Activated naive CD8-positive, alpha-beta T cell treated with anti-CD3 and anti-CD28 coated beads, Interleukin-2, amount 10 ng/mL, durations not matched to agents 7 days and 5 days (primary cell): Measurements from ENCODE around the gene CTRL. TPM values are rescaled to one million over a fixed set of nuclear protein-coding genes. Genes with fewer than 3 reads are reported as not detected.

Experiments used
- ATAC-seq: fragments of 150-1000 bp; cut with Tn5 transposase; one replicate; pipeline ENCODE4 v1.10.0; 2021; ENCODE audit warnings: low read depth, moderate library complexity
- POLR2A ChIA-PET: fragments of 350-600 bp; sonication (Branson Sonifier 250); formaldehyde crosslinking; loops from one replicate; lab custom pipeline; 2021; ENCODE audit warnings: antibody characterized with exemption; lab: Charles Lee
- DNase-seq: peaks from one replicate; pipeline ENCODE4 v3.0.0; 2021
- H3K27ac Mint-ChIP-seq: one replicate; pipeline ENCODE4 v1.8.0; 2022; ENCODE audit warnings: mild to moderate bottlenecking, mixed read lengths
- H3K27me3 Mint-ChIP-seq: one replicate; pipeline ENCODE4 v1.8.0; 2022; ENCODE audit warnings: mild to moderate bottlenecking, moderate library complexity, mixed read lengths
- H3K36me3 Mint-ChIP-seq: one replicate; pipeline ENCODE4 v1.8.0; 2021; ENCODE audit warnings: mild to moderate bottlenecking, mixed read lengths
- H3K4me1 Mint-ChIP-seq: one replicate; pipeline ENCODE4 v1.8.0; 2021; ENCODE audit warnings: mixed read lengths
- H3K4me3 Mint-ChIP-seq: one replicate; pipeline ENCODE4 v1.8.0; 2022; ENCODE audit warnings: mild to moderate bottlenecking, moderate library complexity, mixed read lengths
- H3K9me3 Mint-ChIP-seq: one replicate; pipeline ENCODE4 v1.8.0; 2021; ENCODE audit warnings: mixed read lengths
- total RNA-seq, 2 experiments: library from RNA; stranded (reverse); gene quantifications; one replicate each; pipeline ENCODE4 v1.2.3, GENCODE V29; 2021

Gene CTRL
- total RNA-seq, 2 experiments from 2014 or later, result 4.9 to 7.2 TPM

DNA sequence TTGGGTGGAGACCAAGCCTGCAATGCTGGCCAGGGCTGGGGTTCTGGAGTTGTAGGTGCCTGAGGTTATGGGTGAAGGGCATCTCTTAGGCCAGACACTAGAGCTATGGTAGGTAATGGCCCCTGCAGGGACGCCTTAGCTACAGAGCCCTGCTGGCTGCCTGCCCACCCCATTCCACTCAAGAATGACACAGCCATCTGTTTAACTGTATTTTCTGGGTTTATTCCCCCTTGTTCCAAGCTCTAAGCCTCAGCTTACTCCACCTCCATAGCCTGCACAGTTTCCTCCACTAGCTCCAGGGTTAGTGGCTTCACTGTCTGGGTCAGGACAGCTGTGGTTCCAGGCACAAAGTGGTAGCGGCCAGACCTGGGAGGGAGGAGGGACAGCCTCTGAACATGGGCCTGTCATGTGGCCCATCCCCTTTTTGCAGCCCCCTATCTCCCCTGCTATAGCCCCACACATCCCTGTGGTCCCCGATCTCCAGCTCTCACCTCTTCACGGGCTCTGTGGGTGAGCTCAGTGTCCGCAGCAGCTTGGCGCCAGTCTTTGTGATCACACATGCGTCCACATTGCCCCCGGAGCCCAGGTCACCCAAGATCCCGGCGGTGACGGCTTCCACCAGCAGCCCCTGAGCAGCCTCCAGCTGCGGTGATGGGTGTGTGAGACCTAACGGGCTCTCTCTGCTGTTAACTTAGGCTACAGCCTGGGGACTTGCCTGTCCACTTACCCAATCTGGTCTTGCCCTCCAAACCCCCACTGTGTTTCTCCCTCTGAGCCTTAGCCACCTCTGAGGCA, 2.8 kb upstream of the CTRL start:
- peak overlapping the region; percentile 96 for H3K27ac Mint-ChIP-seq
- peaks cover 20% of the 10 kb centered on the region for H3K4me1 Mint-ChIP-seq
- H3K36me3 Mint-ChIP-seq, result peaks cover 21% of the 10 kb centered on the region
- no peak for ATAC-seq
- no peak for DNase-seq
- POLR2A ChIA-PET, result interaction anchor here (0.6 to 3.6 kb wide), 15 partner anchors 10 to 393 kb away, joined by 3 to 27 read pairs (median 4); partner anchors contain the start of genes DPEP2, GFOD2 and SLC12A4
- no peaks in the 10 kb centered on the region for H3K9me3 Mint-ChIP-seq
- H3K27me3 Mint-ChIP-seq, result no peaks in the 10 kb centered on the region
- peak overlapping the region; percentile 99 for H3K4me3 Mint-ChIP-seq

DNA sequence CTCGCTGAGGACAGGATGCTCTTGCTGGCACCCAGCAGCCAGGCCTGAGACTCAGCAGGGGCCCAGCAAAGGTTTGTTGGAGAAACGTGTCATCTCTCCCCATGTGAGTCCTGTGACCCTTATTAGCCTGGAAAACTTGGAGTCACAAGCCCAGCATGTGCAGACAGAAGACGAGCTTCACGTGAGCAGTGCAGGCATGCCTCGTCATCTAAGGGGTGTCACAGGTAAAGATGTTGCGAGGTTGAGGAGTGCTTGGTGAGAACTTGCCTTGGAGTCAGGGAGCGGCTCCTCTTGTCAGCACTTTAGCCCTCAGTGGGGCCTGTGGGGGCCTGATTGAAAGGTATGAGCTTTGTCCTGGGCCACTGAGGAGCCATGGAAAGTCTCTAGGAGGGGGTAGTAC, 2.1 kb upstream of the CTRL start:
- H3K4me3 Mint-ChIP-seq, result no peak overlapping the region
- DNase-seq (no peak), ATAC-seq (no peak)
- H3K9me3 Mint-ChIP-seq, result no peaks in the 10 kb centered on the region
- POLR2A ChIA-PET, result interaction anchor here (0.6 to 3.2 kb wide), 7 partner anchors 9 to 254 kb away, joined by 3 to 14 read pairs (median 3); no protein-coding TSS in a partner anchor
- peaks cover 17% of the 10 kb centered on the region for H3K4me1 Mint-ChIP-seq
- peak overlapping the region; percentile 11 for H3K27ac Mint-ChIP-seq
- peaks cover 16% of the 10 kb centered on the region for H3K36me3 Mint-ChIP-seq
- no peaks in the 10 kb centered on the region for H3K27me3 Mint-ChIP-seq

DNA sequence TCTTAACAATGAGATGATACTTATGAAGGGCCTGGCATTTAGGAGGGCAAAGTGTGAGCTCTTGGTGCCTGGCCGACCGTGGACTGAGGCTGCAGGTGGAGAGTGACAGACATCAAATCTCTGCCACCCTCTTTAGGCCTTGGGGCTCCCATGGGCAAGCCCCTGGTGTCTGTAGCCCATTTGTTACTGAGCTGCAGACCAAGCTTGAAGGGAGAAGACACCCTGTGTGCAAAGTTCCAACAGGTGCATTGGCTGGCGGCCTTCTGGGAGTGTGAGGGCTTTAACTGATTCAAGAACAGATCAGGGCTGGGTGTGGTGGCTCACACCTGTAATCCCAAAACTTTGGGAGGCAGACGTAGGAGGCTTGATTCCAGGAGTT, 789 bp upstream of the CTRL start:
- Mint-ChIP-seq H3K27ac (no peak overlapping the region), H3K27me3 (no peaks in the 10 kb centered on the region), H3K4me1 (peaks cover 17% of the 10 kb centered on the region), H3K4me3 (no peak overlapping the region), H3K9me3 (no peaks in the 10 kb centered on the region), H3K36me3 (peaks cover 17% of the 10 kb centered on the region)
- POLR2A ChIA-PET, result no interaction called here
- ATAC-seq (no peak), DNase-seq (no peak)

DNA sequence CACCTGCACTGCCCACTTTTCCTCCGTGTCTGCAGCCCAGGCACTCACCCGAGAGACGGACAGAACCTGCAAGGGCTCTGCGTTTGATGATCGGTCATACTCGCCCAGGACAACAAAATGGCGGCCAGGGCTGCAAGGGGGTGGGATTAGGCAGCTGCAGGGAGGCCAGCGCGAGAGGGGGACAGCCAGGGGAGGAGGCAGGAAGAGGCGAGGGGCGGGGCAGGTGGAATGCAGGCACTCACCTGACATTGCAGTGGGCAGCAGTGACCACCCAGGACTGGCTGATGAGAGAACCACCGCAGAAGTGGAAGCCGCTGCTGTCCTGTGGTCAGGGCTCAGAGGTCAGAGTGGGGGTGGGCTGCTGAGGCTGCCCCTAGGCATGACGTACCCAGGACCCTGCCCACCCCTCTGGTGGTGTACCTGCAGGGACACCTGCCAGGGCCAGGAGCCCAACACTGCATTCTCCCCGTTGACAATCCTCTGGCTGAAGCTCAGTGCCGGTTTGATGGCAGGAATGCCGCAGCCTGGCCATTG, 917 bp downstream of the CTRL start:
- Mint-ChIP-seq H3K36me3 (peaks cover 13% of the 10 kb centered on the region), H3K27me3 (no peaks in the 10 kb centered on the region), H3K9me3 (no peaks in the 10 kb centered on the region), H3K4me1 (peaks cover 11% of the 10 kb centered on the region), H3K4me3 (no peak overlapping the region), H3K27ac (no peak overlapping the region)
- DNase-seq (peak; percentile 26), ATAC-seq (no peak)
- POLR2A ChIA-PET, result interaction anchor here (1.1 kb wide), 1 partner anchor 45 kb away, joined by 3 read pairs; no protein-coding TSS in a partner anchor

DNA sequence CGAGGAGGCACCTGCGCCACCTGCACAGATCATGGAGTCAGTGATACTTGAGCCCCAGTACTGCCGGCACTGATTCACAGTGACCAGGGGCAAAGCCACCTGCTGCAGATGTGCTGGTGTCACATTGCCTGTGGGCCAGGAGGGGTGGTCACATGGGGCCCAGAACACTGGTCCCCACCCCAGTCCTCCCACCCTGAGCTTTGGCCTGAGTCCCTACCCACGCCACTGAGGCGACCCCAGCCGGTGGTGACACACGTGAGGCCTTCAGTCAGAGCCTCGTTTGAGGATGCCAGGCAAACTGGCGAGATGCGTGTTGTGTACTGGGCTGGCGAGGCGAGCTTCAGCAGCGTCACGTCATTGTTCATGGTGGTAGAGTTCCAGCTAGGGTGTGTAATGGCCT, 1.5 kb downstream of the CTRL start:
- ATAC-seq (no peak), DNase-seq (peak; percentile 25)
- H3K36me3 Mint-ChIP-seq, result peaks cover 8% of the 10 kb centered on the region
- peak overlapping the region; percentile 67 for H3K27ac Mint-ChIP-seq
- H3K4me3 Mint-ChIP-seq, result no peak overlapping the region
- H3K4me1 Mint-ChIP-seq, result peaks cover 7% of the 10 kb centered on the region
- no peaks in the 10 kb centered on the region for H3K27me3 Mint-ChIP-seq
- H3K9me3 Mint-ChIP-seq, result no peaks in the 10 kb centered on the region
- POLR2A ChIA-PET, result no interaction called here

DNA sequence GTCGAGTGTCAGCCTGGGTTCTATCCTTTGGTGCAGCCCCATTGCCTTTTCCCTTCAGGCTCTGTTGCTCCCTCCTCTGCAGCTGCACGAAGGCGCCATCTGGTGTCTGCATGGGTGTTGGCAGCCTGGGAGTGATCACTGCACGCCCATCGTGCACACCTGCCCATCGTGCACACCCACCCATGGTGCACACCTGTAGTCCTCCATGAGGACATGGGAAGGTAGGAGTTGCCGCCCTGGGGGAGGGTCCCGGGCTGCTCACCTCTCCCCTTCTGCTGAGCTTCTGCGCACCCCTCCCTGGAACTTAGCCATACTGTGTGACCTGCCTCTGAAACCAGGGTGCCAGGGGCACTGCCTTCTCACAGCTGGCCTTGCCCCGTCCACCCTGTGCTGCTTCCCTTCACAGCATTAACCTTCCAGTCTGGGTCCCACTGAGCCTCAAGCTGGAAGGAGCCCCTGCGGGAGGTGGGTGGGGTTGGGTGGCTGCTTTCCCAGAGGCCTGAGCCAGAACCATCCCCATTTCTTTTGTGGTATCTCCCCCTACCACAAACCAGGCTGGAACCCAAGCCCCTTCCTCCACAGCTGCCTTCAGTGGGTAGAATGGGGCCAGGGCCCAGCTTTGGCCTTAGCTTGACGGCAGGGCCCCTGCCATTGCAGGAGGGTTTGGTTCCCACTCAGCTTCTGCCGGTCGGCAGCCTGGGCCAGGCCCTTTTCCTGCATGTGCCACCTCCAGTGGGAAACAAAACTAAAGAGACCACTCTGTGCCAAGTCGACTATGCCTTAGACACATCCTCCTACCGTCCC, 2.9 kb downstream of the CTRL start:
- DNase-seq (peak; percentile 81), ATAC-seq (peak; percentile 83)
- Mint-ChIP-seq H3K4me3 (no peak overlapping the region), H3K36me3 (peaks cover 4% of the 10 kb centered on the region), H3K4me1 (no peaks in the 10 kb centered on the region), H3K9me3 (no peaks in the 10 kb centered on the region), H3K27ac (no peak overlapping the region), H3K27me3 (no peaks in the 10 kb centered on the region)
- POLR2A ChIA-PET, result interaction anchor here (0.6 to 1.6 kb wide), 4 partner anchors 12 to 45 kb away, joined by 3 to 6 read pairs (median 4); no protein-coding TSS in a partner anchor

DNA sequence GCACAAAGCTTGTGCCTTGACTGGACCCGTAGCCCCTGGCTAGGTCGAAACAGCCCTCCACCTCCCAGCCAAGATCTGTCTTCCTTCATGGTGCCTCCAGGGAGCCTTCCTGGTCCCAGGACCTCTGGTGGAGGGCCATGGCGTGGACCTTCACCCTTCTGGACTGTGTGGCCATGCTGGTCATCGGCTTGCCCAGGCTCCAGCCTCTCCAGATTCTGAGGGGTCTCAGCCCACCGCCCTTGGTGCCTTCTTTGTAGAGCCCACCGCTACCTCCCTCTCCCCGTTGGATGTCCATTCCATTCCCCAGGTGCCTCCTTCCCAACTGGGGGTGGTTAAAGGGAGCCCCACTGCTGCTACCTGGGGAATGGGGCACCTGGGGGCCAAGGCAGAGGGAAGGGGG, 3.5 kb downstream of the CTRL start:
- Mint-ChIP-seq H3K27me3 (no peaks in the 10 kb centered on the region), H3K36me3 (peaks cover 3% of the 10 kb centered on the region), H3K4me1 (no peaks in the 10 kb centered on the region), H3K27ac (no peak overlapping the region), H3K9me3 (no peaks in the 10 kb centered on the region), H3K4me3 (no peak overlapping the region)
- DNase-seq (no peak), ATAC-seq (no peak)
- POLR2A ChIA-PET, result interaction anchor here (1.2 to 1.6 kb wide), 3 partner anchors 13 to 44 kb away, joined by 3 to 6 read pairs (median 4); no protein-coding TSS in a partner anchor

DNA sequence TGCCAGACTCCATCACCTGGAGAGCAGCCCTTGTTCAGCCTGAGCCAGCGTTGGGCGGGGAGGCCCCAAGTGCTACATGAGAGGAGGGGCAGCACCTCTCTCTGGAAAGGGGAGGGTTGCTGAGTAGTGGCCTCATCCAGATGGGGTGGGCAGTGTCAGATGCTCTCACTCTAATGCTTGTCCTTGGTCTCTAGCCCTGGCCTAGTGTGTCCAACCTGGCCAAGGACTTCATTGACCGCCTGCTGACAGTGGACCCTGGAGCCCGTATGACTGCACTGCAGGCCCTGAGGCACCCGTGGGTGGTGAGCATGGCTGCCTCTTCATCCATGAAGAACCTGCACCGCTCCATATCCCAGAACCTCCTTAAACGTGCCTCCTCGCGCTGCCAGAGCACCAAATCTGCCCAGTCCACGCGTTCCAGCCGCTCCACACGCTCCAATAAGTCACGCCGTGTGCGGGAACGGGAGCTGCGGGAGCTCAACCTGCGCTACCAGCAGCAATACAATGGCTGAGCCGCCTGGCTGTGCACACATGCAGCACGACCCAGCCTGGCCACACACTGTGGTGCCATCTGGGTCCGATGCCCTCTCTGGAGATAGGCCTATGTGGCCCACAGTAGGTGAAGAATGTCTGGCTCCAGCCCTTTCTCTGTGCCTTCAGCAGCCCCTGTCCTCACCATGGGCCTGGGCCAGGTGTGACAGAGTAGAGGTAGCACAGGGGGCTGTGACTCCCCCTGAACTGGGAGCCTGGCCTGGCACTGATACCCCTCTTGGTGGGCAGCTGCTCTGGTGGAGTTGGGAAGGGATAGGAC, 4.3 kb downstream of the CTRL start:
- H3K9me3 Mint-ChIP-seq, result no peaks in the 10 kb centered on the region
- peak; percentile 30 for DNase-seq
- POLR2A ChIA-PET, result interaction anchor here (1.6 kb wide), 1 partner anchor 14 kb away, joined by 3 read pairs; no protein-coding TSS in a partner anchor

DNA sequence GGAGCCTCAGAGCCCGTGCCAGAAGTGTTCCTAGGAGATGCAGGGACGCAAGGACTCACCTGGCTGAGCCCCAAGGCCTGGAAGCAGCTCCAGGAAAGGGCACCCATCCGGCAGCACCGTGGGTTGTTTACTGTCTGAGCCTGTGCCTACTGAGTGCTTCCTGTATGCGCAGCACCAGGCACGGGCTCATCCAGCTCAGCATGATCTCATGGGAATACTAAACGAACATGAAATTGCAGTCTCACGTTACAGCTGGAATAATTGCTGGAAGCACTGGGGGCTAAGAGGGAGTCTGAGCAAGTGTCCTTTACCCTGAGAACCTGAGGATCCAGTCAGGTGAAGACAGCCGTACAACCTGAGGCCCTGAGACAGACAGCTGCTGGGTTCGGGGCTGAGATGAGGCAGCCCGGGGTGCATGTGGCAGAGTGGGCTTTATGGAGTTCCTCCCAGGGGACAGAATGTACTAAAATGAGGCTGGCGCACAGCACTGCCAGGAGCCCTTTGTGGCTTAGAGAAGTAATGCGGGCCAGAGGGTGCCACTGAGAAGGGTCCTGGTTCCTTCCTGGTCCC, 5.4 kb downstream of the CTRL start:
- H3K27me3 Mint-ChIP-seq, result no peaks in the 10 kb centered on the region
- no peaks in the 10 kb centered on the region for H3K9me3 Mint-ChIP-seq
- peaks cover 1% of the 10 kb centered on the region for H3K36me3 Mint-ChIP-seq
- ATAC-seq (no peak), DNase-seq (peak; percentile 29)
- POLR2A ChIA-PET, result no interaction called here
- peaks cover 6% of the 10 kb centered on the region for H3K4me1 Mint-ChIP-seq
- H3K4me3 Mint-ChIP-seq, result no peak overlapping the region
- no peak overlapping the region for H3K27ac Mint-ChIP-seq

More for the DNA sequence above, 4.3 kb downstream of the CTRL start:
- ATAC-seq, result no peak
- Mint-ChIP-seq H3K4me3 (no peak overlapping the region), H3K4me1 (peaks cover 3% of the 10 kb centered on the region), H3K36me3 (peaks cover 3% of the 10 kb centered on the region), H3K27ac (no peak overlapping the region), H3K27me3 (no peaks in the 10 kb centered on the region)

DNA sequence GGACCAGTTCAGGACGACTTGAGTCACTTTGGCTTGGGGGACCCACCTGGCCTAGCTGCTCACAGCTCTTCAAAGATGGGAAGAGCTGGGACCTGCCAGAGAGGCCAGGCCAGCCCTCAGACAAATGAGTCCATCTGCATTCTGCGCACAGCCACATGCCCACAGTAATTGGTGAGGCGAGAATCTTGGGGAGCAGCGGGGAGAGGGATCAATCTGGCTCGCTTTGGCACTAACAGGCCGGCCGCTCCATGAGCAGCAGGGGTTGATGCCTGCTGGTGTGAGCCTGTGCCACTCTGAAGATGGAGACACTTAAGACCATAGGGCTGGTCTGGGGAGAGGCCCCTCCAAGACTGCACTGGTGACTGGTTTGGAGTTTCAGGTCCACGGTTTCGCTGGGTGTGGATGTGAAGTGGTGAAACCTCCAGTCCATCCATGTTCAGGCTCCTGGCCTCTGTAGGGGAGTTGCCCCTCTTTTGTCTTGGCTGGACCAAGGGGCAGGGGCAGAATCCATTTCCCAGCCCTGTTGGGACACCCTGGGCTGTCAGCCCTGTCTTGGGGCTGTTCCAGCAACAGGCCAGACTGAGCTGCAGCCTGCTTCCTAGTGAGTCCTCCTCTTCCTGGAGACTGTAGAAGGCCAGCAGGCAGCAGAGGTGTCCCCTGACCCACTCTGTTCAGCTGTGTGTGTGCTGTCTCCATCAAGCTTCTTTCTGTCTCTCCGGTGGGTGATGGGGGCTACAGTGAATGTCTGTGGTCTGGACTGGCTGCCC, 7.3 kb downstream of the CTRL start:
- Mint-ChIP-seq H3K4me1 (peaks cover 6% of the 10 kb centered on the region), H3K9me3 (no peaks in the 10 kb centered on the region), H3K4me3 (no peak overlapping the region), H3K27ac (no peak overlapping the region), H3K36me3 (peaks cover 1% of the 10 kb centered on the region), H3K27me3 (no peaks in the 10 kb centered on the region)
- POLR2A ChIA-PET, result interaction anchor here (0.6 to 1.2 kb wide), 3 partner anchors 10 to 405 kb away, joined by 3 to 4 read pairs (median 4); no protein-coding TSS in a partner anchor
- DNase-seq (no peak), ATAC-seq (no peak)

DNA sequence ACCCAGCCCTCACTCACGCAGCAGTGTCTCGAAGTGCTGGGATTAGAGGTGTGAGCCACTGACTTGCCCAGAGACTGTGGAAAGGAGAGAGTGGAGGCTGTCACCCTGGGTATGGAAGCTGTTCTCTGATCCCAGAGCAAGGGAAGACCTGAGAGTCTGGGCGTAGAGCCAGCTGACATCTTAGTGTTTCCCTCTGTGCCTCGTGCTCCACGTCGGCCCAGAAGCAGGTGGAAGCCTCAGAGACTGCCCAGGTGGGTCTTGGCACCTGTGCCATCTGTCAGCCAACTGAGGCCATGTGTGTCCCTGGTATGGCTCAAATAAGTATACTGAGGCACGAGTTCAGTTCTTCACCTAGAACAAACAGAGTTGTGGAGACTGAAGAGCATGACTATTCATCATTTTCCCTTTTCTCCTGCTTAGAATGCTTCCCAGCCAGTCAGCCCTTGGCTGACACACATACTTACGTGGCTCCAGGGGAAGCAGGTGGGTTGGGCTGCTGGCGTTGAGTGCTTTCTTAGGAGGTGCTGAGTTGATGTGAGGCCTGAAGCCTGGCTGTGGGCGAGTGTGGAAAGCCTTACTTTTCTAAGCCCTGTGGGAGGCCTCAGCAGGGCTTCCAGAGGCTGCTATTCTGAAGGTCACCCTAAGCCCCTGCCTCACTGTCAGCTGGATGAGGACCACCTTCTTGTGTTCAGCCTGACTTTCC, 8.1 kb downstream of the CTRL start:
- H3K27me3 Mint-ChIP-seq, result no peaks in the 10 kb centered on the region
- ATAC-seq, result no peak
- H3K9me3 Mint-ChIP-seq, result no peaks in the 10 kb centered on the region
- POLR2A ChIA-PET, result no interaction called here
- DNase-seq, result no peak
- H3K4me3 Mint-ChIP-seq, result no peak overlapping the region
- H3K4me1 Mint-ChIP-seq, result peaks cover 6% of the 10 kb centered on the region
- H3K27ac Mint-ChIP-seq, result no peak overlapping the region
- peaks cover 1% of the 10 kb centered on the region for H3K36me3 Mint-ChIP-seq
